GM12891 (cell line): Measurements from ENCODE around the gene ZNF575.

ENCODE experiments used
- POLR2A ChIP-seq: IDR thresholded peaks from 2 replicates; pipeline ENCODE4 v1.6.1; 2011; ENCODE audit warnings: low read depth, low read length, control low read depth
- POLR2AphosphoS5 ChIP-seq: IDR thresholded peaks from 2 replicates; pipeline ENCODE4 v1.6.1; 2011; ENCODE audit warnings: low read depth, low read length, control low read depth

- no peak for TF ChIP-seq POLR2A
- no peak for TF ChIP-seq POLR2AphosphoS5
Measured at GRCh38 chr19:43538922-43539321, 5.9 kb downstream of the ZNF575 start.
